GM12873 (cell line): Measurements from ENCODE around the gene RIMBP2.

Source experiments
- TF ChIP-seq, protein P1 (sequence below): IDR thresholded peaks from 2 replicates; pipeline ENCODE4 v1.5.1; 2012; ENCODE audit warnings: low read depth, mild to moderate bottlenecking, moderate library complexity, low read length, control low read depth; ENCODE audit not compliant: insufficient read depth; ENCODE audit errors: missing control alignments

The RIMBP2 gene

DNA sequence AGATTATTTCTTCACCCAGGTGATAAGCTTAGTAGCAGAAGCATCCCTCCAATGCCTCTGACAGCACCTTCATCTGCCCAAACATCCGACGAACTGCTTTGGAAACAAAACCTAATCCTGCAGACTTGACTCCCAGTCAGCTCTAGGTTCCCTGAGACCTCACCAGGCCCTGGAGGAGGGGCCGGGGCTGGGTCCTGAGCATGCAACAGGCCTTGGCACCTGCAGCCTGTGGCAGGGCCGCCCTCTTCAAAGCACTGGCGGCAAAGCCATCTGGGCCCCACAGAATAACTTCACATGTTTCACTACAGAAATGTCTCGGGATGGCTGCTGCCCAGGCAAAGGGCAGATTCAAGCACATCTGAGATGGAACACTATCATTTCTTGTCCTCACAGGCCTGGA, 245.1 kb downstream of the RIMBP2 start:
- TF ChIP-seq, protein P1, sequence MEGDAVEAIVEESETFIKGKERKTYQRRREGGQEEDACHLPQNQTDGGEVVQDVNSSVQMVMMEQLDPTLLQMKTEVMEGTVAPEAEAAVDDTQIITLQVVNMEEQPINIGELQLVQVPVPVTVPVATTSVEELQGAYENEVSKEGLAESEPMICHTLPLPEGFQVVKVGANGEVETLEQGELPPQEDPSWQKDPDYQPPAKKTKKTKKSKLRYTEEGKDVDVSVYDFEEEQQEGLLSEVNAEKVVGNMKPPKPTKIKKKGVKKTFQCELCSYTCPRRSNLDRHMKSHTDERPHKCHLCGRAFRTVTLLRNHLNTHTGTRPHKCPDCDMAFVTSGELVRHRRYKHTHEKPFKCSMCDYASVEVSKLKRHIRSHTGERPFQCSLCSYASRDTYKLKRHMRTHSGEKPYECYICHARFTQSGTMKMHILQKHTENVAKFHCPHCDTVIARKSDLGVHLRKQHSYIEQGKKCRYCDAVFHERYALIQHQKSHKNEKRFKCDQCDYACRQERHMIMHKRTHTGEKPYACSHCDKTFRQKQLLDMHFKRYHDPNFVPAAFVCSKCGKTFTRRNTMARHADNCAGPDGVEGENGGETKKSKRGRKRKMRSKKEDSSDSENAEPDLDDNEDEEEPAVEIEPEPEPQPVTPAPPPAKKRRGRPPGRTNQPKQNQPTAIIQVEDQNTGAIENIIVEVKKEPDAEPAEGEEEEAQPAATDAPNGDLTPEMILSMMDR: no peak

DNA sequence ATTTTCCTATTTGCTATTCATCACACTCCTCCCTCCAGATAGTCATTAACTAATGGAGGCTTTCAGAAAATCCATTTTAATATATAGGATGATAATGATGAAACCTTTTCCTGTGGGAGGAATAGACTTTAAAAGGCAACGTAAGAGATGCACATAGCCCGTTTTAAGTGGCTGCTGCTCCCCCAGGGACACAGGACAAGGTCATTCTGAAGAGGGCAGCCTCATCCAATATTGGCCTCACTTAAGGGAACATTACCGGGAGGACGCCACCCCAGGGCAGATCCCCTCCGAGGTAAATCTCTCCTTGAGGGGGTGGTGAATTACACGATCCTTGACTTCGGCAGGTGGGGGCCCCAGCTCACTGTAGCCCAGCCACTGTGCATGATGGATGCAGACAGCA, 246.5 kb downstream of the RIMBP2 start:
- TF ChIP-seq, protein P1: no peak

DNA sequence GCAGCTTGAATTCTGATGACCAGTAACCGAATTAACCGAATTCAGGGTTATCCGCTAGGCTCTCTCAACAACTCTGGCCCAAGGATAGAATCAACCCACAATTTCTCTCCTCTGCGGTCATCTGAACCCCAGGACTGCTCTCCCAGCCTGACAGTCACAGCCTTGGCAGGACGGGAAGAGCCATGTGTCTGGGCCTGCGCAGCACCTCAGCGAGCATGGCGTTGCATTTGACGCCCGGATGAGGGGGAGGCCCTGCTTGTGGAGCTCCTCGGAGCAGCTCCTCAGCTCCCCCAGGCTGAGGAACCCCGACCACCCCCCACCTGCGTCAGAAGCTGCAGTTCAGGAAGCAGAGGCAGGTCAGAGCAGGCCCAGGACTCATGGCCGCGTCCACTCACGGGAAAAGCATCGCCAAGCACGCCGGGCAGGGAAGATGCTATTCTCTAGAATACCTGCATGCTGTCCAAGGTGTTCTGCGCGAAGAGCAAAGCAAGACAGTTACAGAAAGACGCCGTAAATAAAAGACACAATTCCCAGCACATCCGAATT, 247.3 kb downstream of the RIMBP2 start:
- TF ChIP-seq, protein P1: no peak

DNA sequence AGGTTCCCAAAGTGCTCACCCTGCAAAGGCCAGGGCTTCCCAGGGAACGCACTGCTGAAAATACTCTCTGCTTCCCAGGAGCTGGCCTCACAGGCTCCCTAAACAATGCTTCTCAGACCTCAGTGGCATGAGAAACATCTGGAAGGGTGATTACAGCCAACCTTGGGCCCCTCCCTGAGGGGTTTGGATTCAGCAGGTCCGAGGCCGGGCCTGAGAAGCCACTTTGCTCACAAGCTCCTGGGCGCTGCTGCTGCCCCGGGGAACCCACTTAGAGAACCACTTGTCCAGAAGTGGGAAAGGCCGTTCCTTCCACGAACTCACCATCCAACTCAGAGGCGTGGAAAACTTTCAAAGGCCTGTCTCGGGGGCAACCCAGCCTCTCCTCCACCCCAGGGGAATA, 247.9 kb downstream of the RIMBP2 start:
- TF ChIP-seq, protein P1: no peak

DNA sequence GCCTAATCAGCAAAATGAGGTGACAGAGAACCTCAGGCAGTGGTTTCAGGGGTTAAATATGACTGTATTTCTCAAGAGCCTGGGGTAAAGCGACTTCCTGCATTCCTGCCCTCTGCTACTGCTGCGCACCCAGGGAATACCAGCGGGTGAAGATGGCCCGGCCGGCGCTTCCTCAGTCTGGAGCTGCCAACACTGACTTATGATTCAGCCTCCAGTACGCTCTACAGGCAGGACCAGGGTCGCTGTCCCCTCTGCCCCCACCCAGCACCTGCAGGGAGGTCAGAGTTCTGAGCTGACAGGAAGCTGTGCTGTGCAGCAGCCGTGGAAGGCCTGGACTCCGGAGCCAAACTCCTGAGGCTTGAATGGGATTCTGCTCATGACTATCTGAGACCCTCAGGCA, 250.5 kb downstream of the RIMBP2 start:
- TF ChIP-seq, protein P1: no peak

DNA sequence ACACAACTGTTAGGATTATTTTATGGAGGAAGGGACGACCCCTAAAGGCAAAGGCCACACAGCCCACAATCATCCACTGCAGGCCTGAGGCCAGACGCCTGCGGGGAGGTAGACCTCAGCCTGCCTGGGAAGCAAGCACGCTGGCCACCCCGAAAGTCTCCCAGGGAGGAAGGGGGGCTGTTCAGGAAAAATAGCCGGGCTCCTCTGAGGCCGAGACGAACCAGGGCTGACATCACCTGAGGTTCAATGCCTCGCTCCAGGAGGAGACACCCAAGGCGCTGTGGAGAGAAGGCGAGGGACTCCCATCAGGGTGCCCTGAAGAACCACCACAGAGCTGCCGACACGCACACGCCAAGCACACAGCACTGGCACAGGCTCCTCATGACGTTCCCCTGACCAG, 251.1 kb downstream of the RIMBP2 start:
- TF ChIP-seq, protein P1: no peak

DNA sequence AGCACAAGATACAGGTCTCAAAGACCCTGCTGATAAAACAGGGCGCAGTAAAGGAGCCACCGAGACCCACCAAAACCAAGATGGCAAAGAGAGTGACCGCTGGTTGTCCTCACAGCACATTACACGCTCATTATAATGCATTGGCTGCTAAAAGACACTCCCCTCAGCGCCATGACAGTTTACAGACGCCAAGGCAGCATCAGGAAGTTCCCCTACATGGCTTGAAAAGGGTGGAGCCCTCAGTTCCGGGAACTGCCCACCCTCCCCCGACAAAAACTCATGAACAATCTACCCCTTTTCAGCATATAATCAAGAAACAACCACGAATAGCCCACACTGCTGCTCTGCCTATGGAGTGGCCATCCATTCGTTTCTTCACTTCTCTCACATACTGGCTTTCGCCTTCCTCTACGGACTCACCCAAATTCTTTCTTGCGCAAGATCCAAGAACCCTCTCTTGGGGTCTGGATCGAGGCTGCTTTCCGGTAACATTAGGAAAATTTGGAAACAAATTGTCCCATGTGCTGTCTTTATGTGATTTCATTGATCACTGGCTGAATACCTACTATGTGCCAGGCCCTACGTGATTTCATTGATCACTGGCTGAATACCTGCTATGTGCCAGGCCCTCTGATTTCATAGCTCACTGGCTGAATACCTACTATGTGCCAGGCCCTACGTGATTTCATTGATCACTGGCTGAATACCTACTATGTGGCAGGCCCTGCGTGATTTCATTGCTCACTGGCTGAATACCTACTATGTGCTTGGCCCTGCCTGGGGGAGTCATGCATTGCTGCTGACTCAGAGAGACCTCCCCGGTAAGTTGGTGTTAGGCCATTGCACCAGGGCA, 252.1 kb downstream of the RIMBP2 start:
- TF ChIP-seq, protein P1: no peak
